Stimulated activated CD4-positive, alpha-beta T cell treated with anti-CD3 and anti-CD28 coated beads, Interleukin-12 subunit alpha, Interleukin-12 subunit beta, amount 100 ng/mL, for 48 hours (primary cell): ENCODE measurements around the gene R3HCC1L.

Source experiments
- DNase-seq, 3 donors: peaks; one replicate each; pipeline ENCODE4 v3.0.0-alpha.2; 2020; ENCODE audit warnings: low read depth in 2 of 3, low spot score in 1 of 3

Gene R3HCC1L

GRCh38 chr10:98257961-98258360 lies 123.5 kb downstream of the R3HCC1L start:
- DNase-seq, result no peak

- DNase-seq, result no peak
Observed at GRCh38 chr10:98258683-98259454, 124.4 kb downstream of the R3HCC1L start.

DNA sequence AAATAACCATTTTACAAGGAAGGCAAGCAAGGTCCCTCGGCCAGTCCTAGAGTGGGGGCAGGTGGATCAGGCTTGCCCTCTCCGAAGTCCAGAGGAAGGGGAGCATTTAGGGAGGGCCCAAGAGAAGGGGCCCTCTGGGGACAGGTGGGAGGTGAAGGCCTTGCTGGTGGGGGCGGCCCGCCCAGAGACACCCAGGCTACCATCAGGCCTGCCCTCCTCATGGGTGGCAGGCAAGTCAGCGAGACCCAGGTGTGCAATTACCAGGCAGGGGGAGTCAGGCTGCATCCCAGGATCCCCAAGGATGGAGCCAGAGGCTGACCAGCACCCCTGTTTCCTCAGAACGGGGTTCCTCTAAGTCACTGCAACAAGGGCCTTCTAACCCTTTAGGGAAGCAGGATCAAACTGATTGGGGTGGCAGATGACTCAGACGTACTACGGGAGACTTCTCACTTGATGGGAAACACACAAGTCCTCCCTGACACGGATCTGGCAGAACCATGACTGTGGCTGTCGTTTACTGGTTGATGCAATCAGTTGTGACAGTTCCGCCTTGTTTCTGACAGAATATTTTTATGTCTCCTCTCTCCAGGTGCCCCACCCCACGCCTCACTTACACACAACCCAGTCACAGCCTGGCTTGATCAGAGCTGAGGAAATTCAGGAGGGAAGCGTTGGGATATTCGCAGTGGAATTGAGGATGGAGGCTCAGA lies 125.3 kb downstream of the R3HCC1L start:
- no peak for DNase-seq

GRCh38 chr10:98260350-98260749 lies 125.9 kb downstream of the R3HCC1L start:
- no peak for DNase-seq

- no peak for DNase-seq
Observed at GRCh38 chr10:98260752-98261151, 126.3 kb downstream of the R3HCC1L start.

- no peak for DNase-seq
Observed at GRCh38 chr10:98261436-98262277, 127.2 kb downstream of the R3HCC1L start.

GRCh38 chr10:98262571-98262970 lies 128.1 kb downstream of the R3HCC1L start:
- DNase-seq, result no peak

DNA sequence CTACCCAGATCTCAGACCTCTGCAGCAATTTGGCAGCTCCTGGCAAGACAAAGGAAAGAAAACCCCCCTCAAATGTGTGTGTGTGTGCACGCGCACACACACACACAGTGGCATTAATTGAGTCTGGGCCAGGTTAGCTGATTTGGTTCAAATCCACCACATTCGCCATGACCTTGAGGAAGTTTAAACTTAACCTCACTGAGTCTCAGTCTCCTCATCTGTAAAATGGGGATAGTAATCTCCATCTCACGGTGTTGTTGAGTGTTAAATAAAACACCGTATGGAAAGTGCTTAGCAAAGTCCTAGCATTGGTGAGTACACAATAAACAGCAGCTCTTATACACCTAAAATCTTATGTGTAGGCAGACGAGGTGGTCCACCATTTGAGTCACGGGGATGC lies 128.6 kb downstream of the R3HCC1L start:
- DNase-seq, result no peak

DNA sequence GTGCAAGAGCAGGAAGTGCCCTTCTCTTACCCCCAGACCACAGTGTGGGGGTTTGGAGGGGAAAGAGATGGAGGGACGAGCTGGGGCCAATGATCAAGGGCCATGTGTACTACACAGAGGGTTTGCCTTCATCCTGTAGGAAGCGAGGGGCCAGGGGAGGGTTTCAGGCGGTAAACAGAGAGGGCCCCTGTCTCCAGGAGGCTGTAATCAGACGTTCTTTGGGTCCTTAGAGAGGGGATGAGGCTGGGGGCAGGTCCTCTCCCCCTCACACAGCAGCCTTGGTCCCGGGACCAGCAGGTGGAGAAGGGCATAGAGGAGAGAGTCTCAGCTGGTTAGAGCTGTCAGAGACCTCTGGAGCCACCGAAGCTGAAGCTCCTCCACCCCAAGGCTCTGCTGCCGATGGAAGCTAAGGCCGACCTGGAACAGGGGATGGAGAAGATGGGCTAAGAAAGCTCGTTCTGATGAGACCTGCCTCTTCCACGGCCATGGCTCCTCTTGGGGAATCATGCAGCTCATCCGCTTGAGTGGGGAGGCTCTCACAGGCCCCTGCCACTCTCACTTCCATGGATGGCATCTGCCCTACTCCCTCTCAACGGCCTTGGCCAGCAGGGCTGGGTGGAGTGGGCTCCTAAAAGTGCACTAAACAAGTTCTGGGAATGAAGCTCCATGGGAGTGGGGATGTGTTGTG lies 130.1 kb downstream of the R3HCC1L start:
- DNase-seq, result no peak

GRCh38 chr10:98265403-98266378 lies 131.2 kb downstream of the R3HCC1L start:
- no peak for DNase-seq

DNA sequence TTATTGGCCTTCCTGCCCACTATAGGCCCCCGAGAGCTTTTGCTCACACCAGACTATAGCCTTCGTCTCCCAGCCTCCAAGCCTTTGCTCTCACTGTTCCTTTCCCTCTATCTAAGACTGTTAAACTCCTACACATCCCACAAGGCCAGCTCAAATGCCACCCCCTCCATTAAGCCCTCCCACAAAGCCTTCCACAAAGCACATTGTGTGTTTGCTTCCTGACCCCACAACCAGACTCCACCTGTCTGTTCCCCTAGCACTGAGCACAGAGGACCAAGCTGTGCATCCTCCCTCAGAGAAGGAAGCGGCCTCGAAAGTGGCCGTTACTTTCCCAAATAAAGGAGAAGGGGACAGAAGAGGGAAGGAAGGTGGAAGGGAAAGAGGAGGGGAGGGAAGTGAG lies 132.2 kb downstream of the R3HCC1L start:
- no peak for DNase-seq

- no peak for DNase-seq
Observed at GRCh38 chr10:98267069-98267893, 132.8 kb downstream of the R3HCC1L start.

DNA sequence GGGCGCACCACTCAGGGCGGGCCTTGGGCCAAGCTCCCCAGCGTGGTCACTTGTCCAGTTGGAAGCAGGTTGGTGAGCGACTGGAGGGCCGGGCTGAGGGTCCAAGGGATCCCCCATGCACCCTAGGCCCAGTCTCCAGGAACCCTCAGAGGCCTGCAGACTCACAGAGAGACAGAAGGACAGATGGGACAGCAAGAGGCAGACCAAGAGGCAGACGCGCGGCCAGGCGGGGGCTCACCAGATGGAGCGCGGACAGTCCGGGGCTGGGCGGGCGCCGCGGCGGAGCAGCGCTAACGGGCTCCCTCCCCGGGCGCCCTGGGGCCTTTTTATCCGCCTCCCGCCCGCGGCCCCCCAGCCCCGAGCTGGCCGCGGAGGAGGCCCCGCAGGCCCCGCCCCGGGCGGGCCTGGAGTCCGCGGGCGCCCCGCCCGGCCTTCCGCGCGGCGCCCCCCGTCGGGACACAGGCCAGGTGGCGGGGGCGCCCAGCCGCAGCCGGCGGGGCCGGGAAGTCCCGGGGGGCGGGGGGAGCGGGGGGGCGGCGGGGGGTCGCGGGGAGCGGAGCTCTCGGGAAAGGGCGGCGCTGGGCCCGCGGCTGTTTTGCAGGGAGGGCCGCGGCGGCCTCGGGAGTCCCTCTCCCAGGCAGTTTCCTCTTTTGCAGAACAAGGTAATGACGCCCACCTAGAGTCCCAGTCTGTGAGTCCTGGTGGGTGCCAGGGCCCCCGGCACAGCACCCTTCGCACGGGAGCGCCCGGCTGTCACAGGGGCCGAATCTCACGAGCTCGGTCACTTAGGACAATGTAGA lies 133.6 kb downstream of the R3HCC1L start, which contains the start of gene LOXL4:
LOXL4 (minus strand) TSS at position 301 of the 800 bp plus-strand sequence. CDS start 5,175 bp downstream, outside the sequence.
- no peak for DNase-seq

DNA sequence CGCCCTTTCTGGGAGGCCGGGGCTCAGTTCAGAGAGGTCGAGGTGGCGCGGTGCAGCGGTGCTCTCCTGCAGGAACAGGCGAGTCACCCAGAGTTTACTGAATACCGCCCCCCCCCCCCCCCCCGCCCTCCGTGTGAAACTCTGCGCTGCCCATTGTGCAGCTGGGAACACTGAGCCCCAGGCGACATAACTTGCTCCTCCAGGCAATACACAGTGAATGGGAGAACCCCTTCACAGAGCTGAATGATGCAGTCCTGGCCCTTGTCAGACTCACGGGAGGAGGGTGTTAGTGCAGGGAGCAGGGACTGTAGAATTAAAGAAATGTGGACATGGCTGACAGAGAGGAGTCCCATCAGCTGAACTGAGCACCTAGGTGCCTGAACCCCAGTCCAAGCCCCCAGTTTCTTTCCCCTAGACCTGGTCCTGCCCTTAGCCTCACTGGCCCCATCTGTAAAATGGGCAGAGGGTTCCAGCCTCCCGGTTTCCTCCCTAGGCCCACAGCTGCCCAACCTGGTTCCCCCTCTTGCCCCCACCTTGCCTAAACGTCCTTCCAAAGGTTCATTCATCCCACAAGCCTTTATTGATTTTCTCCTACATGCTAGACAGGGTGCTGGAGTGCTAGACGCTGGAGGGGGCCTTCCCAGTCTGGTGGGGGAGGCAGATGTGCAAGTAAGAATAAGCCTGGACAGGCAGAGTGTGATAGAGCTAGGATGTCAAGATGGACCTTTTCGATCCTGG lies 134.4 kb downstream of the R3HCC1L start:
- no peak for DNase-seq

GRCh38 chr10:98269435-98269912 lies 135.0 kb downstream of the R3HCC1L start:
- DNase-seq, result no peak

- DNase-seq, result no peak
Observed at GRCh38 chr10:98270073-98270740, 135.8 kb downstream of the R3HCC1L start.

DNA sequence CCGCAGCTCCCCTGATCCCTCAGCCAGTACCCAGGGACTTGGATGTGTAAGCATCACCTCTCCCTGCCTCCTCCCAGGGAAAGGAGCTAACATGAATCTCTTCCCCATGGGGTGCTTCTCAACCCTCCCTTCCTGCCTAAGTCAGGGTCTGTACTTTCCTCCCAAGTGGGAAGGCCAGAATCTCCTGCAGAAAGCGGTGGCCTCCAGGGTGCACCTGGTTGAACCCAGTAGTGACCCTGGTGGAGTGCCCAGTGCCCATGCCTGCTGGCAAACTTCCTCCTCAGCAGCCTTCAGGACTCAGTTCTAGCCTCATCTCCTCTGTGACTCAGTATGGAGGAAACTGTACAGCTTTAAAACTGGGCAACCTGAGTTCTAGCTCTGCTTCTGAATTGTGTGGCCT lies 136.3 kb downstream of the R3HCC1L start:
- DNase-seq, result no peak
